Measurements from ENCODE around the gene ALG2. TPM values are rescaled to one million over a fixed set of nuclear protein-coding genes. Genes with fewer than 3 reads are reported as not detected.

ALG2 gene
- total RNA-seq, 2 donors from 2014 or later = 52.1 to 58.6 TPM

DNA sequence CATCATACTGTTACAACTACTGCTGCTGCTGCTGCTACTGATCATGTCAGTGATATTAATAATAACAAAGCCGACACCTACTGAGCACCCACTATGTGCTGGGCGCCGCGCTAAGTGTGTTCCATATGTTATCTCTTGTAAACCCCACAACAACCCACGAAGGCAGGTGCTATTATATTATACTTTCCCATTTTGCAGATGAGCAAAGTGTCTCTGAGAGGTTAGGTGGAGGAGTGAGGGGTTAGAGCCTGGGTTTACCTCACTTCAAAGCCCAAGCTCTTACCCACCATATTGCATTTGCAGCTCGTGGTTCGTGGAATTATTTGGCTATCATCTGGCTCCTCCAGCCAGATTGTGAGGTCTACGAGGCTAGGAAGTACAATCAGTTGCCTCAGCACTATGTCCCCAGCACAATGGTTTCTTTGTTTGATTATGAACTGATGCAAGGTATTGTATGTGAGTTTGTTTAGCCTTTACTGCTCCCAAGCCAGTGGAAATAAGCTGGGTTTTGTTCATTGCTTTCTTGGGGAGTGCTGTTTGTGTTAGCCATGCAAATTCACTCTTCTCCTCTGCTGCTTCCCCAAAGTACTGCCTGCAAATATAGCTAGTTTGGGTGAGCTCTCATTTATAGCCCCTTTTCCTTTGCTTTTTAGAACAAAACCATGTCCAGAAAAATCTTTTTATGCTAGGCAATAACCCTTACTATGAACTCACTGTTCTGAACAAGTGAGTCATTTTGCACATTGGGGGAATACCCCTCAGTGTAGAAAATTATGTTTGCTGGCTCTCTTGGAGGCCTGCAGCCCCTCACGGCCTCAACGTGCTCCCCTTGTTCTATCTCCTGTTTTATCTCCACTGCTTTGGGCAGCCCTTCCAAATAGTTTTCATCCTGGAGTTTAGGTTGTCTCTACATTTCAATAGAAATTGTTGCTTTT is 47.9 kb downstream of the ALG2 start:
- DNase-seq (no peak), ATAC-seq (peak; percentile 57)
- H3K36me3 ChIP-seq (replicated peaks in 1 of 2; ENCODE audit: insufficient read depth in 1 of 2, low read depth in 2 of 2) = no peaks in the 10 kb centered on the region
- H3K27me3 ChIP-seq = no peaks in the 10 kb centered on the region
- H3K27ac ChIP-seq = peak overlapping the region in 1 of 4 donors; percentile 0
- peaks cover 14% of the 10 kb centered on the region for H3K4me1 ChIP-seq
- intact Hi-C loops (cut with DNase I) = no loop called here
- TF ChIP-seq, protein P1, sequence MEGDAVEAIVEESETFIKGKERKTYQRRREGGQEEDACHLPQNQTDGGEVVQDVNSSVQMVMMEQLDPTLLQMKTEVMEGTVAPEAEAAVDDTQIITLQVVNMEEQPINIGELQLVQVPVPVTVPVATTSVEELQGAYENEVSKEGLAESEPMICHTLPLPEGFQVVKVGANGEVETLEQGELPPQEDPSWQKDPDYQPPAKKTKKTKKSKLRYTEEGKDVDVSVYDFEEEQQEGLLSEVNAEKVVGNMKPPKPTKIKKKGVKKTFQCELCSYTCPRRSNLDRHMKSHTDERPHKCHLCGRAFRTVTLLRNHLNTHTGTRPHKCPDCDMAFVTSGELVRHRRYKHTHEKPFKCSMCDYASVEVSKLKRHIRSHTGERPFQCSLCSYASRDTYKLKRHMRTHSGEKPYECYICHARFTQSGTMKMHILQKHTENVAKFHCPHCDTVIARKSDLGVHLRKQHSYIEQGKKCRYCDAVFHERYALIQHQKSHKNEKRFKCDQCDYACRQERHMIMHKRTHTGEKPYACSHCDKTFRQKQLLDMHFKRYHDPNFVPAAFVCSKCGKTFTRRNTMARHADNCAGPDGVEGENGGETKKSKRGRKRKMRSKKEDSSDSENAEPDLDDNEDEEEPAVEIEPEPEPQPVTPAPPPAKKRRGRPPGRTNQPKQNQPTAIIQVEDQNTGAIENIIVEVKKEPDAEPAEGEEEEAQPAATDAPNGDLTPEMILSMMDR (IDR thresholded peaks at IDR 0.05) = no peak
- TF ChIP-seq POLR2A (IDR thresholded peaks at IDR 0.05) = no peak
- no peak overlapping the region for H3K4me3 ChIP-seq
- 66 to 73% methylated on average over 10 of the region's 10 CpGs for WGBS, 2 donors
- H3K9me3 ChIP-seq = no peaks in the 10 kb centered on the region

- WGBS, 2 donors = 60 to 65% methylated on average over 10 of the region's 10 CpGs
- Histone ChIP-seq H3K4me1 (peaks cover 14% of the 10 kb centered on the region), H3K9me3 (no peaks in the 10 kb centered on the region), H3K36me3 (replicated peaks in 1 of 2; ENCODE audit: insufficient read depth in 1 of 2, low read depth in 2 of 2) (no peaks in the 10 kb centered on the region), H3K4me3 (no peak overlapping the region), H3K27ac (no peak overlapping the region), H3K27me3 (no peaks in the 10 kb centered on the region)
- intact Hi-C loops (cut with DNase I) = no loop called here
- ATAC-seq (no peak), DNase-seq (no peak)
- no peak for TF ChIP-seq POLR2A (IDR thresholded peaks at IDR 0.05)
- TF ChIP-seq, protein P1 (IDR thresholded peaks at IDR 0.05) = no peak
Observed at GRCh38 chr9:99172124-99173091, 49.3 kb downstream of the ALG2 start.

DNA sequence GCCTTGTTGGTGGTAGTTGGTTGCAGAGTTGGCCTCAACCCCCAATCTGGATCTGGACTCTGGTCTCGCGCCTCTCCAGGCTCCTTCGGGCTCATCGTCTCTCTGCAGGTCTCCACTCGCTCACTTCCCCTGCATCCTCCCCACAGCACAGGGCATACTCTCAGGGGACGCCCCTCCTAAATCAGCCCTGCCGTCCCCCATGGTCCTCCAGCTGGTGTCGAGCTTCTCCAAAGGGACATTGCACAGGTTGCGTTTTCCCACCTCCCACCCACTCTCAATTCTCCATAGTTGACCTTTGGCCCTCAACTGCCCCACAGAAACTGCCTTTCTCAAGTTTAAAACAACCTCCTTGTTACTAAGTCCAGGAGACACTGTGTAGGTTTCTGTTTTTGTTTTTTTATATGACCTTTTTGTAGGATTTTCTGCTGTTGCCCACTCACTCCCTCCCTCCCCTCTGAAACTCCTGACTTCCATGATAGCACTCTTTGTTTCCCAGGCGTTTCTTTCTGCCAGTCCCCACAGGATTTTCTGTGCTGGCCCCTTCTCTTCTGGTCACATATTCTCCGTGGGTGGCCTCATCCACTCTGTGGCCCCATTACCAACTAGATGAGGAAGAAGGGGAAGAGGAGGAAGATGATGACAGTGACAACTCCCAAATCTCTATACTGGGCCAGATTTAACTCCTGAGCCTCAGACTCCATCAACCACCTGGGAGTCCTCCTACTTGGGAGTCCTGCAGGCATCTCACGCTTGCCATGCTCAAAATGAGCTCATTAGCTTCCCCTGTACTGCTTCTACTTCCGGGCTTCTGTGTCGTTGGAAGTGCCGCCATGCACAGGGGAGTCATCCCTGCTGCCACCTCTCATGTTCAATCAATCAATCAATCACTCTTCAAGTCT is 50.3 kb downstream of the ALG2 start:
- H3K4me3 ChIP-seq = no peak overlapping the region
- no peak overlapping the region for H3K27ac ChIP-seq
- DNase-seq = no peak
- no peak for TF ChIP-seq POLR2A (IDR thresholded peaks at IDR 0.05)
- TF ChIP-seq, protein P1 (IDR thresholded peaks at IDR 0.05) = no peak
- intact Hi-C loops (cut with DNase I) = no loop called here
- WGBS, 2 donors = 87 to 91% methylated on average over 15 of the region's 15 CpGs
- H3K4me1 ChIP-seq = peaks cover 8% of the 10 kb centered on the region
- no peak for ATAC-seq
- H3K36me3 ChIP-seq (replicated peaks in 1 of 2; ENCODE audit: insufficient read depth in 1 of 2, low read depth in 2 of 2) = no peaks in the 10 kb centered on the region
- no peaks in the 10 kb centered on the region for H3K9me3 ChIP-seq
- no peaks in the 10 kb centered on the region for H3K27me3 ChIP-seq

DNA sequence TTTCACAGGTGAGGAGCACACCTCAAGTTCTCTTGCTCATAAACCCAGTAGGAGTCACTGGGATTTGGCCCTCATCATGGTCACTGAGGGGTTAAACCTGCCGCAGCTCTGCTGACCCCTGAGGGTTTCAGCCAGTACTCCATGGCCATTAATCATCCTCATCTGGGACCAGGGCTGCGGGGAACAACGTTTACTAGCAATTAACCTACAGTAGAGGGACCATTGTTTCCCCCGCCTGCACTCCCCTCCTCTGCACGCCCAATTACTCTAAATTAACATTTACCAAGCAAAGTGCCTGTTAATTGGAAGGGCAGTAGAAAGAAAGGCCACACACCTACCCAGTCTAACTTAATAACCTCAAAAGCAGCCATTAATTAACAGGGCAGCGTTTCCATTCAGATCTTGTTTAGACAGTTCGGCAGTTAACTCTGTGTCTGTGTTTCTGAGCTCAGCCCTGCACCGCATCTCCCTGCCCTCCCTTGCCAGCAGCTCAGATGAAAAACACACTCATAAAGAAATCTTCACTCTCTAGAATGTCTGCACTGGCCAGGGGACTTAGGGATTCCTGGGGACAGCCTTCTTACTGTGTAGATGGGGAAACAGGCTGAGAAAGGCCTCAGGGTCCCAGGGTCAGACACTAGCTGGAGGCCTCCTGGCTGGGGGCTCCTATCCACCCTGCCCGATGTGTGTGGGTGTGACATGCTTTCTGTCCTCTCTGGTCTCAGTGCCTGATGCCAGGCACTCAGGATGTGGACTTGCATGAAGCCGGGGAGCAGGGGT is 51.6 kb downstream of the ALG2 start:
- TF ChIP-seq, protein P1 (IDR thresholded peaks at IDR 0.05) = no peak
- no peak for TF ChIP-seq POLR2A (IDR thresholded peaks at IDR 0.05)
- H3K4me3 ChIP-seq = no peak overlapping the region
- intact Hi-C loops (cut with DNase I) = no loop called here
- DNase-seq = no peak
- H3K4me1 ChIP-seq = peaks cover 6% of the 10 kb centered on the region
- ATAC-seq = no peak
- no peak overlapping the region for H3K27ac ChIP-seq
- no peaks in the 10 kb centered on the region for H3K27me3 ChIP-seq
- no peaks in the 10 kb centered on the region for H3K36me3 ChIP-seq (replicated peaks in 1 of 2; ENCODE audit: insufficient read depth in 1 of 2, low read depth in 2 of 2)
- WGBS, 2 donors = 49 to 50% methylated on average over 9 to 10 of the region's 10 CpGs
- no peaks in the 10 kb centered on the region for H3K9me3 ChIP-seq
